HepG2 (cell line): ENCODE results near the gene TMC4.

Experiments used
- POLR2A ChIP-seq, 2 experiments: IDR thresholded peaks; 2 replicates each; pipeline ENCODE4 v1.6.1; 2011; ENCODE audit warnings: low read depth in 2 of 2, low read length in 2 of 2, mild to moderate bottlenecking in 1 of 2, moderate library complexity in 1 of 2; ENCODE audit not compliant: insufficient read depth in 1 of 2
- TCF7 ChIP-seq: sonication (generic); IDR thresholded peaks from 2 replicates; pipeline ENCODE4 v1.6.1; 2016; ENCODE audit warnings: antibody characterized with exemption, low read depth
- TF ChIP-seq, protein P1 (sequence below): sonication (generic); formaldehyde crosslinking; IDR thresholded peaks from 2 replicates; pipeline ENCODE4 v1.4.0; 2020; ENCODE audit warnings: mild to moderate bottlenecking, low read depth, missing genetic modification reagents
- TF ChIP-seq, protein P2 (sequence below): sonication (generic); formaldehyde crosslinking; IDR thresholded peaks from 2 replicates; pipeline ENCODE4 v1.4.0; 2020; ENCODE audit warnings: low read depth, mild to moderate bottlenecking, missing genetic modification reagents
- TF ChIP-seq, protein P3 (sequence below): sonication (generic); formaldehyde crosslinking; IDR thresholded peaks from 2 replicates; pipeline ENCODE4 v1.5.0; 2020; ENCODE audit warnings: mild to moderate bottlenecking, missing genetic modification reagents, moderate library complexity
- TF ChIP-seq, protein P4 (sequence below): sonication (generic); formaldehyde crosslinking; IDR thresholded peaks from 2 replicates; pipeline ENCODE4 v1.5.1; 2020; ENCODE audit warnings: mild to moderate bottlenecking, missing genetic modification reagents, moderate library complexity
- TF ChIP-seq, protein P5 (sequence below): sonication (generic); formaldehyde crosslinking; IDR thresholded peaks from 2 replicates; pipeline ENCODE4 v1.4.0; 2020; ENCODE audit warnings: missing genetic modification reagents

DNA sequence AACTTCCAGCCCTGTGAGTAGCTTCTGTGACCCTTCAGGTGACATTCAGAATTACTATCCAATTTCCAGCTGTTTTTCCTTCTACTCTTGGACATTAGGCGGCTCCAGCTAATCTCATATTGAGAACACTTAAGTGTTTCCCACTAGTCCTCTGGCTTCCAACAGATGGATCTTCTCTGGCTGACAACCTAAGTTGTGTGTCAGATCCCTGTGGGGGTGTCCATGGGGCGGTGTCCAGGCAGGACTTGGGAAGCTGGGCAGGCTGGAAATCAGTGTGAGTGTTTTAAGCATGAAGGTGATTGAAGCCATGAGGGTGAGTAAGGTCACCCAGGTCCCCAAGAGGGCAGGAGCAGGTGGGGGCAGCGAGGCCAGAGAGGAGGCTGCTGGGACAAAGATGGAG, 25.3 kb downstream of the TMC4 start:
- TF ChIP-seq, protein P1, sequence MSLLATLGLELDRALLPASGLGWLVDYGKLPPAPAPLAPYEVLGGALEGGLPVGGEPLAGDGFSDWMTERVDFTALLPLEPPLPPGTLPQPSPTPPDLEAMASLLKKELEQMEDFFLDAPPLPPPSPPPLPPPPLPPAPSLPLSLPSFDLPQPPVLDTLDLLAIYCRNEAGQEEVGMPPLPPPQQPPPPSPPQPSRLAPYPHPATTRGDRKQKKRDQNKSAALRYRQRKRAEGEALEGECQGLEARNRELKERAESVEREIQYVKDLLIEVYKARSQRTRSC (CRISPR knock-in tag) = no peak
- no peak for TF ChIP-seq TCF7
- TF ChIP-seq, protein P2, sequence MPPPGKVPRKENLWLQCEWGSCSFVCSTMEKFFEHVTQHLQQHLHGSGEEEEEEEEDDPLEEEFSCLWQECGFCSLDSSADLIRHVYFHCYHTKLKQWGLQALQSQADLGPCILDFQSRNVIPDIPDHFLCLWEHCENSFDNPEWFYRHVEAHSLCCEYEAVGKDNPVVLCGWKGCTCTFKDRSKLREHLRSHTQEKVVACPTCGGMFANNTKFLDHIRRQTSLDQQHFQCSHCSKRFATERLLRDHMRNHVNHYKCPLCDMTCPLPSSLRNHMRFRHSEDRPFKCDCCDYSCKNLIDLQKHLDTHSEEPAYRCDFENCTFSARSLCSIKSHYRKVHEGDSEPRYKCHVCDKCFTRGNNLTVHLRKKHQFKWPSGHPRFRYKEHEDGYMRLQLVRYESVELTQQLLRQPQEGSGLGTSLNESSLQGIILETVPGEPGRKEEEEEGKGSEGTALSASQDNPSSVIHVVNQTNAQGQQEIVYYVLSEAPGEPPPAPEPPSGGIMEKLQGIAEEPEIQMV (CRISPR knock-in tag) = no peak
- no peak for TF ChIP-seq POLR2A (IDR thresholded peaks at IDR 0.05; ENCODE audit: insufficient read depth in 1 of 2, low read depth in 2 of 2, low read length in 2 of 2)
- TF ChIP-seq, protein P3, sequence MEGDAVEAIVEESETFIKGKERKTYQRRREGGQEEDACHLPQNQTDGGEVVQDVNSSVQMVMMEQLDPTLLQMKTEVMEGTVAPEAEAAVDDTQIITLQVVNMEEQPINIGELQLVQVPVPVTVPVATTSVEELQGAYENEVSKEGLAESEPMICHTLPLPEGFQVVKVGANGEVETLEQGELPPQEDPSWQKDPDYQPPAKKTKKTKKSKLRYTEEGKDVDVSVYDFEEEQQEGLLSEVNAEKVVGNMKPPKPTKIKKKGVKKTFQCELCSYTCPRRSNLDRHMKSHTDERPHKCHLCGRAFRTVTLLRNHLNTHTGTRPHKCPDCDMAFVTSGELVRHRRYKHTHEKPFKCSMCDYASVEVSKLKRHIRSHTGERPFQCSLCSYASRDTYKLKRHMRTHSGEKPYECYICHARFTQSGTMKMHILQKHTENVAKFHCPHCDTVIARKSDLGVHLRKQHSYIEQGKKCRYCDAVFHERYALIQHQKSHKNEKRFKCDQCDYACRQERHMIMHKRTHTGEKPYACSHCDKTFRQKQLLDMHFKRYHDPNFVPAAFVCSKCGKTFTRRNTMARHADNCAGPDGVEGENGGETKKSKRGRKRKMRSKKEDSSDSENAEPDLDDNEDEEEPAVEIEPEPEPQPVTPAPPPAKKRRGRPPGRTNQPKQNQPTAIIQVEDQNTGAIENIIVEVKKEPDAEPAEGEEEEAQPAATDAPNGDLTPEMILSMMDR (CRISPR knock-in tag) = no peak
- TF ChIP-seq, protein P4, sequence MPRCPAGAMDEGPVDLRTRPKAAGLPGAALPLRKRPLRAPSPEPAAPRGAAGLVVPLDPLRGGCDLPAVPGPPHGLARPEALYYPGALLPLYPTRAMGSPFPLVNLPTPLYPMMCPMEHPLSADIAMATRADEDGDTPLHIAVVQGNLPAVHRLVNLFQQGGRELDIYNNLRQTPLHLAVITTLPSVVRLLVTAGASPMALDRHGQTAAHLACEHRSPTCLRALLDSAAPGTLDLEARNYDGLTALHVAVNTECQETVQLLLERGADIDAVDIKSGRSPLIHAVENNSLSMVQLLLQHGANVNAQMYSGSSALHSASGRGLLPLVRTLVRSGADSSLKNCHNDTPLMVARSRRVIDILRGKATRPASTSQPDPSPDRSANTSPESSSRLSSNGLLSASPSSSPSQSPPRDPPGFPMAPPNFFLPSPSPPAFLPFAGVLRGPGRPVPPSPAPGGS (CRISPR knock-in tag) = no peak
- TF ChIP-seq, protein P5, sequence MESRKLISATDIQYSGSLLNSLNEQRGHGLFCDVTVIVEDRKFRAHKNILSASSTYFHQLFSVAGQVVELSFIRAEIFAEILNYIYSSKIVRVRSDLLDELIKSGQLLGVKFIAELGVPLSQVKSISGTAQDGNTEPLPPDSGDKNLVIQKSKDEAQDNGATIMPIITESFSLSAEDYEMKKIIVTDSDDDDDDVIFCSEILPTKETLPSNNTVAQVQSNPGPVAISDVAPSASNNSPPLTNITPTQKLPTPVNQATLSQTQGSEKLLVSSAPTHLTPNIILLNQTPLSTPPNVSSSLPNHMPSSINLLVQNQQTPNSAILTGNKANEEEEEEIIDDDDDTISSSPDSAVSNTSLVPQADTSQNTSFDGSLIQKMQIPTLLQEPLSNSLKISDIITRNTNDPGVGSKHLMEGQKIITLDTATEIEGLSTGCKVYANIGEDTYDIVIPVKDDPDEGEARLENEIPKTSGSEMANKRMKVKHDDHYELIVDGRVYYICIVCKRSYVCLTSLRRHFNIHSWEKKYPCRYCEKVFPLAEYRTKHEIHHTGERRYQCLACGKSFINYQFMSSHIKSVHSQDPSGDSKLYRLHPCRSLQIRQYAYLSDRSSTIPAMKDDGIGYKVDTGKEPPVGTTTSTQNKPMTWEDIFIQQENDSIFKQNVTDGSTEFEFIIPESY (CRISPR knock-in tag) = no peak
